ENCODE results near the gene CCDC7. TPM values are rescaled to one million over a fixed set of nuclear protein-coding genes. Genes with fewer than 3 reads are reported as not detected.
"Not testable (repeated sequence)": the region's sequence is repeated elsewhere in the genome, so short reads cannot be mapped to it uniquely, and the experiment has no call there.

Gene CCDC7
- total RNA-seq, 1 experiment from 2014 or later: 1.5 TPM

- DNase-seq (ENCODE audit: low read depth): no peak
Observed at GRCh38 chr10:32548208-32548607, 102.3 kb downstream of the CCDC7 start.

GRCh38 chr10:32556783-32557395 is 110.9 kb downstream of the CCDC7 start:
- no peak for DNase-seq (ENCODE audit: low read depth)

GRCh38 chr10:32562695-32563094 is 116.8 kb downstream of the CCDC7 start:
- not testable (repeated sequence) for DNase-seq (ENCODE audit: low read depth)

GRCh38 chr10:32577448-32577847 is 131.5 kb downstream of the CCDC7 start:
- DNase-seq (ENCODE audit: low read depth): peak; percentile 7

GRCh38 chr10:32582946-32583345 is 137.0 kb downstream of the CCDC7 start:
- DNase-seq (ENCODE audit: low read depth): no peak

- not testable (repeated sequence) for DNase-seq (ENCODE audit: low read depth)
Observed at GRCh38 chr10:32598022-32598421, 152.1 kb downstream of the CCDC7 start.

GRCh38 chr10:32600317-32600716 is 154.4 kb downstream of the CCDC7 start:
- DNase-seq (ENCODE audit: low read depth): no peak

GRCh38 chr10:32601562-32601961 is 155.6 kb downstream of the CCDC7 start:
- DNase-seq (ENCODE audit: low read depth): not testable (repeated sequence)

GRCh38 chr10:32605787-32606186 is 159.8 kb downstream of the CCDC7 start:
- no peak for DNase-seq (ENCODE audit: low read depth)

- DNase-seq (ENCODE audit: low read depth): not testable (repeated sequence)
Observed at GRCh38 chr10:32610543-32610942, 164.6 kb downstream of the CCDC7 start.

- no peak for DNase-seq (ENCODE audit: low read depth)
Observed at GRCh38 chr10:32616438-32616837, 170.5 kb downstream of the CCDC7 start.

- no peak for DNase-seq (ENCODE audit: low read depth)
Observed at GRCh38 chr10:32618482-32618881, 172.5 kb downstream of the CCDC7 start.

GRCh38 chr10:32621969-32622368 is 176.0 kb downstream of the CCDC7 start:
- DNase-seq (ENCODE audit: low read depth): no peak

- no peak for DNase-seq (ENCODE audit: low read depth)
Observed at GRCh38 chr10:32622409-32622808, 176.5 kb downstream of the CCDC7 start.

- no peak for DNase-seq (ENCODE audit: low read depth)
Observed at GRCh38 chr10:32627183-32627582, 181.2 kb downstream of the CCDC7 start.

GRCh38 chr10:32629910-32630309 is 184.0 kb downstream of the CCDC7 start:
- DNase-seq (ENCODE audit: low read depth): no peak

- DNase-seq (ENCODE audit: low read depth): no peak
Observed at GRCh38 chr10:32646535-32646934, 200.6 kb downstream of the CCDC7 start.

- peak; percentile 37 for DNase-seq (ENCODE audit: low read depth)
Observed at GRCh38 chr10:32650246-32650655, 204.3 kb downstream of the CCDC7 start.

- DNase-seq (ENCODE audit: low read depth): not testable (repeated sequence)
Observed at GRCh38 chr10:32657430-32657829, 211.5 kb downstream of the CCDC7 start.

- DNase-seq (ENCODE audit: low read depth): no peak
Observed at GRCh38 chr10:32661346-32661745, 215.4 kb downstream of the CCDC7 start.

GRCh38 chr10:32680803-32681557 is 235.0 kb downstream of the CCDC7 start:
- peak; percentile 95 for DNase-seq (ENCODE audit: low read depth)

- DNase-seq (ENCODE audit: low read depth): no peak
Observed at GRCh38 chr10:32684291-32684690, 238.4 kb downstream of the CCDC7 start.

- no peak for DNase-seq (ENCODE audit: low read depth)
Observed at GRCh38 chr10:32687116-32687515, 241.2 kb downstream of the CCDC7 start.
